Measurements from ENCODE around the gene KDSR. TPM values are rescaled to one million over a fixed set of nuclear protein-coding genes. Genes with fewer than 3 reads are reported as not detected.

KDSR gene
- total and polyA plus RNA-seq, 7 donors = 7.6 to 50.5 (median 33.2) TPM

- H3K9me3 ChIP-seq = no peaks in the 10 kb centered on the region
- peak overlapping the region; percentile 12 to 27 (median 23) for H3K27ac ChIP-seq
- no peaks in the 10 kb centered on the region for H3K27me3 ChIP-seq
- TF ChIP-seq EP300 (IDR thresholded peaks at IDR 0.05) (no peak), POLR2AphosphoS5 (IDR thresholded peaks at IDR 0.05) (no peak), POLR2A (IDR thresholded peaks at IDR 0.05) (no peak), CTCF (IDR thresholded peaks at IDR 0.05) (no peak)
- peaks cover 0 to 34% (median 18%) of the 10 kb centered on the region in 4 donors for H3K4me1 ChIP-seq
- 93 to 95% methylated on average over 7 of the region's 7 CpGs for WGBS, 2 donors
- no peak overlapping the region for H3K4me3 ChIP-seq
- intact Hi-C loops (cut with DNase I) = no loop called here
- DNase-seq = no peak
- H3K36me3 ChIP-seq = no peaks in the 10 kb centered on the region
Observed at GRCh38 chr18:63306819-63307550, 60.0 kb downstream of the KDSR start.

GRCh38 chr18:63306249-63306648 is 60.8 kb downstream of the KDSR start:
- Histone ChIP-seq H3K27ac (no peak overlapping the region), H3K4me1 (peaks cover 0 to 34% (median 20%) of the 10 kb centered on the region in 4 donors), H3K27me3 (no peaks in the 10 kb centered on the region), H3K36me3 (no peaks in the 10 kb centered on the region), H3K4me3 (no peak overlapping the region), H3K9me3 (no peaks in the 10 kb centered on the region)
- no peak for DNase-seq
- 94 to 95% methylated on average over 6 of the region's 6 CpGs for WGBS, 2 donors
- intact Hi-C loops (cut with DNase I) = no loop called here
- TF ChIP-seq CTCF (IDR thresholded peaks at IDR 0.05) = no peak
- no peak for TF ChIP-seq POLR2AphosphoS5 (IDR thresholded peaks at IDR 0.05)
- TF ChIP-seq POLR2A (IDR thresholded peaks at IDR 0.05) = no peak
- no peak for TF ChIP-seq EP300 (IDR thresholded peaks at IDR 0.05)

GRCh38 chr18:63303547-63303946 is 63.5 kb downstream of the KDSR start:
- H3K4me3 ChIP-seq = no peak overlapping the region
- 72 to 86% methylated on average over 3 of the region's 3 CpGs for WGBS, 2 donors
- H3K27me3 ChIP-seq = no peaks in the 10 kb centered on the region
- no peaks in the 10 kb centered on the region for H3K9me3 ChIP-seq
- DNase-seq = no peak
- TF ChIP-seq CTCF (IDR thresholded peaks at IDR 0.05) (no peak), POLR2A (IDR thresholded peaks at IDR 0.05) (no peak), POLR2AphosphoS5 (IDR thresholded peaks at IDR 0.05) (no peak)
- H3K27ac ChIP-seq = peak overlapping the region in 3 of 4 donors; percentile 46 to 56 (median 51)
- no peaks in the 10 kb centered on the region for H3K36me3 ChIP-seq
- intact Hi-C loops (cut with DNase I) = no loop called here
- H3K4me1 ChIP-seq = peaks cover 0 to 48% (median 30%) of the 10 kb centered on the region in 4 donors

- Histone ChIP-seq H3K4me1 (peaks cover 0 to 50% (median 35%) of the 10 kb centered on the region in 4 donors), H3K9me3 (no peaks in the 10 kb centered on the region), H3K36me3 (no peaks in the 10 kb centered on the region), H3K27me3 (no peaks in the 10 kb centered on the region), H3K27ac (peak overlapping the region; percentile 31 to 56 (median 48)), H3K4me3 (no peak overlapping the region)
- TF ChIP-seq EP300 (IDR thresholded peaks at IDR 0.05) (no peak), POLR2A (IDR thresholded peaks at IDR 0.05) (no peak), CTCF (IDR thresholded peaks at IDR 0.05) (no peak), POLR2AphosphoS5 (IDR thresholded peaks at IDR 0.05) (no peak)
- intact Hi-C loops (cut with DNase I) = no loop called here
- WGBS, 2 donors = 61 to 68% methylated on average over 5 of the region's 5 CpGs
- DNase-seq = no peak
Observed at GRCh38 chr18:63302636-63303405, 64.2 kb downstream of the KDSR start.

Measured in sigmoid colon (tissue), 7 donors.